GM12874 (cell line): ENCODE results near the gene OVCH1.
A peak's percentile ranks its signal among the peaks of the same experiment; 100 is the strongest.

ENCODE experiments used
- TF ChIP-seq, protein P1 (sequence below): IDR thresholded peaks from 2 replicates; pipeline ENCODE4 v1.5.1; 2011; ENCODE audit warnings: low read depth, mild to moderate bottlenecking, control low read depth, low read length, moderate library complexity; ENCODE audit not compliant: insufficient read depth

The OVCH1 gene

GRCh38 chr12:29430716-29431044 lies 66.8 kb downstream of the OVCH1 start:
- TF ChIP-seq, protein P1, sequence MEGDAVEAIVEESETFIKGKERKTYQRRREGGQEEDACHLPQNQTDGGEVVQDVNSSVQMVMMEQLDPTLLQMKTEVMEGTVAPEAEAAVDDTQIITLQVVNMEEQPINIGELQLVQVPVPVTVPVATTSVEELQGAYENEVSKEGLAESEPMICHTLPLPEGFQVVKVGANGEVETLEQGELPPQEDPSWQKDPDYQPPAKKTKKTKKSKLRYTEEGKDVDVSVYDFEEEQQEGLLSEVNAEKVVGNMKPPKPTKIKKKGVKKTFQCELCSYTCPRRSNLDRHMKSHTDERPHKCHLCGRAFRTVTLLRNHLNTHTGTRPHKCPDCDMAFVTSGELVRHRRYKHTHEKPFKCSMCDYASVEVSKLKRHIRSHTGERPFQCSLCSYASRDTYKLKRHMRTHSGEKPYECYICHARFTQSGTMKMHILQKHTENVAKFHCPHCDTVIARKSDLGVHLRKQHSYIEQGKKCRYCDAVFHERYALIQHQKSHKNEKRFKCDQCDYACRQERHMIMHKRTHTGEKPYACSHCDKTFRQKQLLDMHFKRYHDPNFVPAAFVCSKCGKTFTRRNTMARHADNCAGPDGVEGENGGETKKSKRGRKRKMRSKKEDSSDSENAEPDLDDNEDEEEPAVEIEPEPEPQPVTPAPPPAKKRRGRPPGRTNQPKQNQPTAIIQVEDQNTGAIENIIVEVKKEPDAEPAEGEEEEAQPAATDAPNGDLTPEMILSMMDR = no peak

- TF ChIP-seq, protein P1 = no peak
These were observed 67.3 kb downstream of the OVCH1 start for GRCh38 chr12:29429999-29430715.

GRCh38 chr12:29428633-29429032 lies 68.9 kb downstream of the OVCH1 start:
- TF ChIP-seq, protein P1 = no peak

DNA sequence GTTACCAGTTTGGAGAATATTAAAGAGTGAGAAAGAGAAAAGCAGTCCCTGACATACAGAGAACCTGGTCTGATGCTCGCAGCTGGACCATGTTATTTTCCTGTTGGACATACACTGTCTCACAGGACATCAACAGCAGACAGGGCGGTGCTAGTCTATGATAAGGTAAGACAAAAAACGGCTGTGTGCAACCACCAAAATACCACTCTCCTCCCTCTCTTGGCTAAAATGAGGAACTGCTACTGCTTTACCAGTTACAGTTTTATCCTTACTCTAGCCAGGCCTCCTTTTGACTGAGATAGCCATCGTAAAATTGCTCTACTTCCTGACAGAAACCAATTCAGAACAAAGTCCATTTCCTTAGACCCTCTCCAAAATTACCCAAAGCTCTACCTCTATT lies 69.5 kb downstream of the OVCH1 start:
- TF ChIP-seq, protein P1 = peak; percentile 60

GRCh38 chr12:29426498-29426897 lies 71.0 kb downstream of the OVCH1 start:
- TF ChIP-seq, protein P1 = no peak

GRCh38 chr12:29425722-29426121 lies 71.8 kb downstream of the OVCH1 start:
- TF ChIP-seq, protein P1 = no peak

- TF ChIP-seq, protein P1 = no peak
These were observed 80.7 kb downstream of the OVCH1 start for GRCh38 chr12:29416748-29417147.

GRCh38 chr12:29415111-29415510 lies 82.4 kb downstream of the OVCH1 start:
- TF ChIP-seq, protein P1 = no peak
